ENCODE measurements around the gene PPM1B.

- TF ChIP-seq CTCF (IDR thresholded peaks at IDR 0.05; ENCODE audit: borderline replicate concordance, extremely low read depth, low read length, poor library complexity, severe bottlenecking) (no peak), EZH2 (IDR thresholded peaks at IDR 0.05; ENCODE audit: borderline replicate concordance, low read depth, low read length, severe bottlenecking) (no peak)
Observed at GRCh38 chr2:44119878-44120277, 48.8 kb upstream of the PPM1B start.

All from DND-41 (cell line).